DMS53 (cell line): ENCODE data around the gene TMEM123.

ENCODE experiments used
- DNase-seq: peaks from one replicate; lab custom pipeline; 2025; lab: John Stamatoyannopoulos, UW

The TMEM123 gene

GRCh38 chr11:102359372-102359771 is 93.2 kb downstream of the TMEM123 start:
- DNase-seq, result no peak

GRCh38 chr11:102357116-102357515 is 95.4 kb downstream of the TMEM123 start:
- no peak for DNase-seq

GRCh38 chr11:102347462-102348370 is 104.8 kb downstream of the TMEM123 start:
- DNase-seq, result peak; percentile 60

GRCh38 chr11:102346748-102347461 is 105.7 kb downstream of the TMEM123 start, which contains the start of gene BIRC2:
BIRC2 (plus strand) TSS chr11:102347214; CDS start chr11:102349855, 2,641 bp downstream.
- peak; percentile 99 for DNase-seq

- no peak for DNase-seq
Measured at GRCh38 chr11:102346456-102346747, 106.2 kb downstream of the TMEM123 start.
